Metanephros (tissue), 1 donor: Measurements from ENCODE around the gene LRRC1. TPM values are rescaled to one million over a fixed set of nuclear protein-coding genes. Genes with fewer than 3 reads are reported as not detected.

Experiments used
- total RNA-seq: library from RNA; depleted of rRNA; stranded (reverse); fragments of >200 nt; gene quantifications from one replicate; pipeline ENCODE4 v1.2.3, GENCODE V29; 2014

The LRRC1 gene
- total RNA-seq = 21.0 TPM

GRCh38 chr6:53794720-53795339 is at the start of gene LRRC1:
TSS of gene LRRC1 (plus strand) at chr6:53795005. CDS start at chr6:53795257, 252 bp downstream.

Other genes starting within 250 kb of the LRRC1 start
- 29.3 TPM for gene GCLC, start 249.9 kb upstream of the LRRC1 start, total RNA-seq
- gene KLHL31, start 129.2 kb upstream of the LRRC1 start, total RNA-seq = 21.2 TPM